SK-N-SH (cell line): ENCODE results near the gene ANAPC5. TPM values are rescaled to one million over a fixed set of nuclear protein-coding genes. Genes with fewer than 3 reads are reported as not detected.
A peak's percentile ranks its signal among the peaks of the same experiment; 100 is the strongest.

Experiments used
- CTCF ChIA-PET: fragments of 300-600, 350-600 bp; formaldehyde crosslinking; extraction: SDS; loops from one replicate; lab custom pipeline; 2021; lab: Yijun Ruan, JAX
- POLR2A ChIA-PET: fragments of 350-600 bp; sonication (Branson Sonifier 250); formaldehyde crosslinking; extraction: SDS; loops from one replicate; lab custom pipeline; 2020; ENCODE audit warnings: antibody characterized with exemption, inconsistent platforms; lab: Yijun Ruan, JAX
- DNase-seq: peaks from one replicate; pipeline ENCODE4 v3.0.0; 2012
- H2AFZ ChIP-seq: fragments of 200-600 bp; sonication (generic); 2 replicates; pipeline ENCODE4 v1.8.1; 2016; ENCODE audit warnings: antibody characterized with exemption, mild to moderate bottlenecking, low read depth
- H3F3A ChIP-seq: fragments of 200-600 bp; sonication (generic); replicated peaks from 2 replicates; pipeline ENCODE3; 2016; ENCODE audit warnings: antibody characterized with exemption, mild to moderate bottlenecking; ENCODE audit not compliant: insufficient read depth
- H3K27ac ChIP-seq, 2 experiments: fragments of 200-500 bp in 1 of 2; fragments of 200-600 bp in 1 of 2; sonication (Bioruptor generic) in 1 of 2; sonication (generic), shearing (Covaris generic) in 1 of 2; 2 replicates each; pipeline versions ENCODE4 v1.5.1 to v1.6.1; 2014 to 2016; ENCODE audit warnings: low read depth in 2 of 2, inconsistent platforms in 1 of 2, low read length in 1 of 2, mild to moderate bottlenecking in 1 of 2, mixed read lengths in 1 of 2
- H3K27me3 ChIP-seq: fragments of 200-600 bp; sonication (generic), shearing (Covaris generic); 2 replicates; pipeline ENCODE4 v1.6.1; 2016; ENCODE audit warnings: mixed run types; ENCODE audit not compliant: insufficient read depth
- H3K36me3 ChIP-seq, 2 experiments: fragments of 200-500 bp in 1 of 2; fragments of 200-600 bp in 1 of 2; sonication (Bioruptor generic) in 1 of 2; sonication (generic) in 1 of 2; replicated peaks in 1 of 2; 2 replicates each; pipeline versions ENCODE3 to v1.5.1; 2014 to 2016; ENCODE audit warnings: low read length in 1 of 2, mild to moderate bottlenecking in 1 of 2; ENCODE audit not compliant: insufficient read depth in 2 of 2, control insufficient read depth in 1 of 2
- H3K4me1 ChIP-seq, 2 experiments: fragments of 200-500 bp in 1 of 2; fragments of 200-600 bp in 1 of 2; sonication (Bioruptor generic) in 1 of 2; sonication (generic), shearing (Covaris generic) in 1 of 2; 2 replicates each; pipeline versions ENCODE4 v1.5.1 to v1.6.1; 2014 to 2016; ENCODE audit warnings: low read depth in 1 of 2, low read length in 1 of 2, mixed run types in 1 of 2; ENCODE audit not compliant: insufficient read depth in 2 of 2, control insufficient read depth in 1 of 2
- H3K4me2 ChIP-seq: fragments of 200-600 bp; sonication (generic), shearing (Covaris generic); 2 replicates; pipeline ENCODE4 v1.6.1; 2017; ENCODE audit warnings: mixed run types
- H3K4me3 ChIP-seq, 2 experiments: fragments of 200-500 bp in 1 of 2; fragments of 200-600 bp in 1 of 2; sonication (Bioruptor generic) in 1 of 2; sonication (generic), shearing (Covaris generic) in 1 of 2; 2 replicates each; pipeline versions ENCODE4 v1.5.1 to v1.8.1; 2014 to 2016; ENCODE audit warnings: low read depth in 2 of 2, inconsistent platforms in 1 of 2, low read length in 1 of 2, mild to moderate bottlenecking in 1 of 2, mixed read lengths in 1 of 2, moderate library complexity in 1 of 2
- H3K79me2 ChIP-seq: fragments of 200-600 bp; sonication (generic); 2 replicates; pipeline ENCODE4 v1.8.1; 2017; ENCODE audit warnings: mild to moderate bottlenecking; ENCODE audit not compliant: insufficient read depth
- H3K9ac ChIP-seq: fragments of 200-600 bp; sonication (generic); 2 replicates; pipeline ENCODE4 v1.6.1; 2017; ENCODE audit warnings: mixed run types
- H3K9me2 ChIP-seq: fragments of 200-600 bp; sonication (generic); 2 replicates; pipeline ENCODE4 v1.6.1; 2017; ENCODE audit warnings: mixed run types
- H3K9me3 ChIP-seq: fragments of 200-600 bp; sonication (generic); 2 replicates; pipeline ENCODE4 v1.6.1; 2017; ENCODE audit warnings: mixed run types, mild to moderate bottlenecking, moderate library complexity
- H4K20me1 ChIP-seq: fragments of 200-600 bp; sonication (generic); 2 replicates; pipeline ENCODE4 v1.6.1; 2017; ENCODE audit warnings: mild to moderate bottlenecking, mixed run types; ENCODE audit not compliant: insufficient read depth
- ELF1 ChIP-seq: IDR thresholded peaks from 2 replicates; pipeline ENCODE4 v1.4.0; 2012
- EP300 ChIP-seq, 2 experiments: IDR thresholded peaks; 2 replicates each; pipeline versions ENCODE4 v1.4.0 to v1.6.1; 2012; ENCODE audit warnings: borderline replicate concordance in 1 of 2, low read depth in 1 of 2, low read length in 1 of 2
- FOSL2 ChIP-seq: IDR thresholded peaks from 2 replicates; pipeline ENCODE4 v1.4.0; 2012; ENCODE audit warnings: low read depth, mild to moderate bottlenecking, moderate library complexity, borderline replicate concordance
- FOXJ3 ChIP-seq: sonication (generic); formaldehyde crosslinking; IDR thresholded peaks from 2 replicates; pipeline ENCODE4 v1.5.1; 2020; ENCODE audit warnings: mild to moderate bottlenecking, missing genetic modification reagents
- IRF3 ChIP-seq: fragments of 150-350 bp; IDR thresholded peaks from 2 replicates; pipeline ENCODE4 v1.6.1; 2016; ENCODE audit warnings: mild to moderate bottlenecking, low read depth, low read length
- JUND ChIP-seq: IDR thresholded peaks from 2 replicates; pipeline ENCODE4 v1.4.0; 2012
- MEF2A ChIP-seq: IDR thresholded peaks from 2 replicates; pipeline ENCODE4 v1.4.0; 2012; ENCODE audit warnings: low read depth, borderline replicate concordance
- MXI1 ChIP-seq: IDR thresholded peaks from 2 replicates; pipeline ENCODE4 v1.6.1; 2012; ENCODE audit warnings: mild to moderate bottlenecking, low read depth, low read length, improper control_type of control experiment
- NFIC ChIP-seq: IDR thresholded peaks from 2 replicates; pipeline ENCODE4 v1.4.0; 2012; ENCODE audit warnings: borderline replicate concordance
- NRF1 ChIP-seq: IDR thresholded peaks from 2 replicates; pipeline ENCODE4 v1.6.1; 2012; ENCODE audit warnings: low read depth, mild to moderate bottlenecking, low read length
- PBX3 ChIP-seq: IDR thresholded peaks from 2 replicates; pipeline ENCODE4; 2012
- POLR2AphosphoS5 ChIP-seq: IDR thresholded peaks from 2 replicates; pipeline ENCODE4 v1.6.1; 2012; ENCODE audit warnings: low read depth, low read length
- RCOR1 ChIP-seq: fragments of 150-350 bp; IDR thresholded peaks from 2 replicates; pipeline ENCODE4 v1.6.1; 2017; ENCODE audit warnings: antibody characterized with exemption, low read length
- RXRA ChIP-seq: IDR thresholded peaks from 2 replicates; pipeline ENCODE4 v1.4.0; 2012; ENCODE audit warnings: low read depth, mild to moderate bottlenecking, borderline replicate concordance
- SMC3 ChIP-seq: IDR thresholded peaks from 2 replicates; pipeline ENCODE4 v1.6.1; 2012; ENCODE audit warnings: low read depth, low read length, improper control_type of control experiment
- TAF1 ChIP-seq: IDR thresholded peaks from 2 replicates; pipeline ENCODE4 v1.6.1; 2012; ENCODE audit warnings: low read depth, mild to moderate bottlenecking, low read length, moderate library complexity, borderline replicate concordance
- TEAD4 ChIP-seq: IDR thresholded peaks from 2 replicates; pipeline ENCODE4 v1.4.0; 2012; ENCODE audit warnings: mild to moderate bottlenecking, borderline replicate concordance; ENCODE audit not compliant: insufficient read depth
- USF1 ChIP-seq: IDR thresholded peaks from 2 replicates; pipeline ENCODE4 v1.4.0; 2012; ENCODE audit warnings: low read depth, borderline replicate concordance
- USF2 ChIP-seq: fragments of 150-350 bp; IDR thresholded peaks from 2 replicates; pipeline ENCODE4 v1.6.1; 2017; ENCODE audit warnings: antibody characterized with exemption, low read length, low read depth, borderline replicate concordance
- ZBTB33 ChIP-seq: IDR thresholded peaks from 2 replicates; pipeline ENCODE4 v1.4.0; 2012; ENCODE audit warnings: low read depth, borderline replicate concordance
- WGBS: methylation state at CpG from one replicate; pipeline ENCODE4 v1.1.6; 2017; ENCODE audit warnings: low lambda C conversion rate; 5-methylcytosine and 5-hydroxymethylcytosine counted together
- polyA plus RNA-seq, 3 experiments: library from polyadenylated mRNA; depleted of rRNA; stranded (reverse); fragments of >200 nt; gene quantifications; 2 replicates each; pipeline ENCODE4 v1.2.3, GENCODE V29; 2012

ANAPC5 gene
- polyA plus RNA-seq, 1 of the 3 experiments (the other 2 are of a cell fraction): 110 TPM

DNA sequence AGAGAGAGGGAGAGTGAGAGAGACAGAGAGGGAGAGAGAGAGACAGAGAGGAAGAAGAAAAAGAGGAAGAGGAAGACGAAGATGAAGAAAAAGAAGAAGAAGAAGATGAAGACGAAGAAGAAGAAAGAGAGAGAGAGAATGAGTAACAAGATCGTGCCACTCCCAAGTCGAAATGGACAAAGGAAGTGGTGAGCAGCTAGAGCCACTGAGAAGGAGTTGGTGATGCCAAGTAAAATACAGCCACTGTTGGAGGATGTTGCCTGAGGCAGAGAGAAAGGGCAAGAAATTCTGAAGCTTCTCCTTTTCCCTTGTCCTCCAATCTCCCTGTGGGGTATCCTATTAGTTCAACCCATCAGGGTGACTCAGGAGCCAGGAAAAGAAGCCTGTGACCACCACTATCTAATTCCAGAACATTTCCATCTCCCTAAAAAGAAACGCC is 12.5 kb upstream of the ANAPC5 start:
- WGBS: 72% methylated on average over 5 of the region's 5 CpGs
- no peaks in the 10 kb centered on the region for H3K9me2 ChIP-seq
- DNase-seq: no peak
- H3K9me3 ChIP-seq: no peaks in the 10 kb centered on the region
- CTCF ChIA-PET: interaction anchor here (0.8 to 1.7 kb wide), 2 partner anchors 9 to 18 kb away, joined by 3 to 4 read pairs; no protein-coding TSS in a partner anchor
- peak overlapping the region; percentile 32; the same call in 1 of the 2 replicates for H3K4me2 ChIP-seq
- H3K36me3 ChIP-seq: no peaks in the 10 kb centered on the region
- H3K27me3 ChIP-seq: no peaks in the 10 kb centered on the region
- no peaks in the 10 kb centered on the region for H3K79me2 ChIP-seq
- peaks cover 6% of the 10 kb centered on the region for H3F3A ChIP-seq
- H3K9ac ChIP-seq: no peak overlapping the region
- peaks cover 2 to 13% of the 10 kb centered on the region in 2 experiments; a peak in 3 of 4 replicates for H3K4me1 ChIP-seq
- H3K4me3 ChIP-seq: no peak overlapping the region
- H4K20me1 ChIP-seq: no peaks in the 10 kb centered on the region
- peak overlapping the region in 1 of 2 experiments; percentile 25; a peak in 1 of 4 replicates for H3K27ac ChIP-seq
- peak overlapping the region; percentile 41; the same call in 1 of the 2 replicates for H2AFZ ChIP-seq
- TF ChIP-seq RCOR1 (no peak), USF1 (no peak)
- POLR2A ChIA-PET: no interaction called here

- 56% methylated on average over 3 of the region's 3 CpGs for WGBS
- no peak overlapping the region for H2AFZ ChIP-seq
- no peak overlapping the region for H3K9ac ChIP-seq
- H3K79me2 ChIP-seq: no peaks in the 10 kb centered on the region
- no peak overlapping the region for H3K4me2 ChIP-seq
- no peak overlapping the region for H3K27ac ChIP-seq
- H3K4me3 ChIP-seq: no peak overlapping the region
- H4K20me1 ChIP-seq: no peaks in the 10 kb centered on the region
- H3K9me2 ChIP-seq: no peaks in the 10 kb centered on the region
- TF ChIP-seq FOXJ3 (CRISPR knock-in tag) (no peak), JUND (no peak), PBX3 (no peak), POLR2AphosphoS5 (no peak), RXRA (no peak), IRF3 (no peak), ZBTB33 (no peak), TAF1 (no peak), MEF2A (no peak), EP300 (IDR thresholded peaks at IDR 0.05; ENCODE audit: borderline replicate concordance in 1 of 2, low read depth in 1 of 2, low read length in 1 of 2) (no peak), SMC3 (no peak), FOSL2 (no peak), ELF1 (no peak), MXI1 (no peak), NRF1 (no peak), USF1 (no peak), USF2 (no peak), NFIC (no peak), TEAD4 (no peak)
- H3K27me3 ChIP-seq: no peaks in the 10 kb centered on the region
- H3F3A ChIP-seq: peaks cover 7% of the 10 kb centered on the region
- POLR2A ChIA-PET: no interaction called here
- CTCF ChIA-PET: interaction anchor here (0.6 to 1.6 kb wide), 2 partner anchors 24 to 85 kb away, joined by 3 to 5 read pairs; no protein-coding TSS in a partner anchor
- no peaks in the 10 kb centered on the region for H3K9me3 ChIP-seq
- no peaks in the 10 kb centered on the region for H3K36me3 ChIP-seq
- DNase-seq: no peak
- H3K4me1 ChIP-seq: no peaks in the 10 kb centered on the region
Observed at GRCh38 chr12:121358073-121358472, 5.9 kb upstream of the ANAPC5 start.
